ENCODE measurements around the gene CRYBA4. TPM values are rescaled to one million over a fixed set of nuclear protein-coding genes. Genes with fewer than 3 reads are reported as not detected.

CRYBA4 gene
- total RNA-seq, 3 donors from 2014 or later, result not detected

- ATAC-seq (no peak), DNase-seq (no peak)
- no peak overlapping the region for H3K4me3 ChIP-seq
- H3K36me3 ChIP-seq (ENCODE audit: low read depth), result no peaks in the 10 kb centered on the region
- intact Hi-C loops (cut with DNase I, micrococcal nuclease), result no loop called here
- peaks cover 2% of the 10 kb centered on the region for H3K4me1 ChIP-seq (ENCODE audit: low read depth)
- no peaks in the 10 kb centered on the region for H3K9me3 ChIP-seq
- no peak for TF ChIP-seq CTCF (IDR thresholded peaks at IDR 0.05)
Observed at GRCh38 chr22:26667140-26667539, 45.4 kb downstream of the CRYBA4 start.

- no peaks in the 10 kb centered on the region for H3K36me3 ChIP-seq (ENCODE audit: low read depth)
- peak in 1 of 3 donors; percentile 36 for DNase-seq
- no peaks in the 10 kb centered on the region for H3K9me3 ChIP-seq
- no peak overlapping the region for H3K4me3 ChIP-seq
- peaks cover 7% of the 10 kb centered on the region for H3K4me1 ChIP-seq (ENCODE audit: low read depth)
- intact Hi-C loops (cut with DNase I, micrococcal nuclease), result no loop called here
- ATAC-seq, result no peak
- TF ChIP-seq CTCF (IDR thresholded peaks at IDR 0.05), result no peak
Observed at GRCh38 chr22:26669060-26669481, 47.3 kb downstream of the CRYBA4 start.

GRCh38 chr22:26670459-26670858 is 48.7 kb downstream of the CRYBA4 start:
- ATAC-seq (no peak), DNase-seq (no peak)
- Histone ChIP-seq H3K9me3 (no peaks in the 10 kb centered on the region), H3K4me1 (ENCODE audit: low read depth) (peaks cover 10% of the 10 kb centered on the region), H3K36me3 (ENCODE audit: low read depth) (no peaks in the 10 kb centered on the region), H3K4me3 (no peak overlapping the region)
- intact Hi-C loops (cut with DNase I, micrococcal nuclease), result no loop called here
- TF ChIP-seq CTCF (IDR thresholded peaks at IDR 0.05), result no peak

GRCh38 chr22:26671317-26672059 is 49.7 kb downstream of the CRYBA4 start:
- no peak for TF ChIP-seq CTCF (IDR thresholded peaks at IDR 0.05)

GRCh38 chr22:26672060-26672471 is 50.3 kb downstream of the CRYBA4 start:
- peak; percentile 21 to 66 (median 42) for DNase-seq
- intact Hi-C loops (cut with DNase I, micrococcal nuclease), result no loop called here
- ATAC-seq, result no peak
- Histone ChIP-seq H3K36me3 (ENCODE audit: low read depth) (no peaks in the 10 kb centered on the region), H3K9me3 (no peaks in the 10 kb centered on the region), H3K4me1 (ENCODE audit: low read depth) (peaks cover 10% of the 10 kb centered on the region), H3K4me3 (peak overlapping the region; percentile 56)
- no peak for TF ChIP-seq CTCF (IDR thresholded peaks at IDR 0.05)

More at GRCh38 chr22:26671317-26672059, 49.7 kb downstream of the CRYBA4 start:
- Histone ChIP-seq H3K9me3 (no peaks in the 10 kb centered on the region), H3K4me3 (no peak overlapping the region), H3K4me1 (ENCODE audit: low read depth) (peaks cover 10% of the 10 kb centered on the region), H3K36me3 (ENCODE audit: low read depth) (no peaks in the 10 kb centered on the region)
- DNase-seq (peak; percentile 60 to 82 (median 65)), ATAC-seq (peak; percentile 23)
- intact Hi-C loops (cut with DNase I, micrococcal nuclease), result no loop called here

All from mucosa of descending colon (tissue), 3 donors.